ENCODE results near the gene RNF130. TPM values are rescaled to one million over a fixed set of nuclear protein-coding genes. Genes with fewer than 3 reads are reported as not detected.

Gene RNF130
- total and polyA plus RNA-seq, 2 of the 13 experiments (the other 11 are each of a cell fraction or from before 2014, with no cell fraction given), result 28.2 to 28.3 TPM

GRCh38 chr5:180070756-180071530 is 616 bp downstream of the RNF130 start (continued):
- TF ChIP-seq HNF1A (IDR thresholded peaks at IDR 0.05; ENCODE audit: low read depth) (no peak), HNF1A (CRISPR knock-in tag; IDR thresholded peaks at IDR 0.05; ENCODE audit: borderline replicate concordance) (no peak), ZNF230 (CRISPR knock-in tag; IDR thresholded peaks at IDR 0.05) (no peak), ZNF746 (CRISPR knock-in tag; IDR thresholded peaks at IDR 0.05) (no peak; the same call in 1 of the 2 replicates), SP4 (CRISPR knock-in tag; IDR thresholded peaks at IDR 0.05) (no peak), YEATS4 (CRISPR knock-in tag; IDR thresholded peaks at IDR 0.05; ENCODE audit: borderline replicate concordance) (no peak), ARID2 (CRISPR knock-in tag; IDR thresholded peaks at IDR 0.05; ENCODE audit: borderline replicate concordance) (peak; percentile 74; the same call in 1 of the 2 replicates), ZNF740 (CRISPR knock-in tag; IDR thresholded peaks at IDR 0.05) (no peak), ZNF143 (CRISPR knock-in tag; IDR thresholded peaks at IDR 0.05) (no peak), U2AF1 (optimal IDR thresholded peaks at IDR 0.05; ENCODE audit: low read depth, low read length) (no peak), ZZZ3 (CRISPR knock-in tag; IDR thresholded peaks at IDR 0.05; ENCODE audit: borderline replicate concordance) (no peak), GMEB1 (CRISPR knock-in tag; IDR thresholded peaks at IDR 0.05; ENCODE audit: borderline replicate concordance) (no peak), ZNF205 (CRISPR knock-in tag; IDR thresholded peaks at IDR 0.05) (no peak)
- TF ChIP-seq, protein P1, sequence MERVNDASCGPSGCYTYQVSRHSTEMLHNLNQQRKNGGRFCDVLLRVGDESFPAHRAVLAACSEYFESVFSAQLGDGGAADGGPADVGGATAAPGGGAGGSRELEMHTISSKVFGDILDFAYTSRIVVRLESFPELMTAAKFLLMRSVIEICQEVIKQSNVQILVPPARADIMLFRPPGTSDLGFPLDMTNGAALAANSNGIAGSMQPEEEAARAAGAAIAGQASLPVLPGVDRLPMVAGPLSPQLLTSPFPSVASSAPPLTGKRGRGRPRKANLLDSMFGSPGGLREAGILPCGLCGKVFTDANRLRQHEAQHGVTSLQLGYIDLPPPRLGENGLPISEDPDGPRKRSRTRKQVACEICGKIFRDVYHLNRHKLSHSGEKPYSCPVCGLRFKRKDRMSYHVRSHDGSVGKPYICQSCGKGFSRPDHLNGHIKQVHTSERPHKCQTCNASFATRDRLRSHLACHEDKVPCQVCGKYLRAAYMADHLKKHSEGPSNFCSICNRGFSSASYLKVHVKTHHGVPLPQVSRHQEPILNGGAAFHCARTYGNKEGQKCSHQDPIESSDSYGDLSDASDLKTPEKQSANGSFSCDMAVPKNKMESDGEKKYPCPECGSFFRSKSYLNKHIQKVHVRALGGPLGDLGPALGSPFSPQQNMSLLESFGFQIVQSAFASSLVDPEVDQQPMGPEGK (CRISPR knock-in tag; IDR thresholded peaks at IDR 0.05), result no peak
- TF ChIP-seq, protein P2, sequence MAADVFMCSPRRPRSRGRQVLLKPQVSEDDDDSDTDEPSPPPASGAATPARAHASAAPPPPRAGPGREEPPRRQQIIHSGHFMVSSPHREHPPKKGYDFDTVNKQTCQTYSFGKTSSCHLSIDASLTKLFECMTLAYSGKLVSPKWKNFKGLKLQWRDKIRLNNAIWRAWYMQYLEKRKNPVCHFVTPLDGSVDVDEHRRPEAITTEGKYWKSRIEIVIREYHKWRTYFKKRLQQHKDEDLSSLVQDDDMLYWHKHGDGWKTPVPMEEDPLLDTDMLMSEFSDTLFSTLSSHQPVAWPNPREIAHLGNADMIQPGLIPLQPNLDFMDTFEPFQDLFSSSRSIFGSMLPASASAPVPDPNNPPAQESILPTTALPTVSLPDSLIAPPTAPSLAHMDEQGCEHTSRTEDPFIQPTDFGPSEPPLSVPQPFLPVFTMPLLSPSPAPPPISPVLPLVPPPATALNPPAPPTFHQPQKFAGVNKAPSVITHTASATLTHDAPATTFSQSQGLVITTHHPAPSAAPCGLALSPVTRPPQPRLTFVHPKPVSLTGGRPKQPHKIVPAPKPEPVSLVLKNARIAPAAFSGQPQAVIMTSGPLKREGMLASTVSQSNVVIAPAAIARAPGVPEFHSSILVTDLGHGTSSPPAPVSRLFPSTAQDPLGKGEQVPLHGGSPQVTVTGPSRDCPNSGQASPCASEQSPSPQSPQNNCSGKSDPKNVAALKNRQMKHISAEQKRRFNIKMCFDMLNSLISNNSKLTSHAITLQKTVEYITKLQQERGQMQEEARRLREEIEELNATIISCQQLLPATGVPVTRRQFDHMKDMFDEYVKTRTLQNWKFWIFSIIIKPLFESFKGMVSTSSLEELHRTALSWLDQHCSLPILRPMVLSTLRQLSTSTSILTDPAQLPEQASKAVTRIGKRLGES (CRISPR knock-in tag; IDR thresholded peaks at IDR 0.05; ENCODE audit: borderline replicate concordance), result no peak
